ENCODE data around the gene FHOD1. TPM values are rescaled to one million over a fixed set of nuclear protein-coding genes. Genes with fewer than 3 reads are reported as not detected.

Gene FHOD1
- total and polyA plus RNA-seq, 9 of the 15 experiments (the other 6 are each of a cell fraction or from before 2014, with no cell fraction given), result 18.7 to 126 (median 32.3) TPM

- no peak for FAIRE-seq
- Histone ChIP-seq H3K4me3 (no peak overlapping the region), H3K79me2 (ENCODE audit: control insufficient read depth, insufficient read depth, low read length) (peaks cover 11% of the 10 kb centered on the region; the same call in 2 of the 3 replicates), H2AFZ (ENCODE audit: low read depth, low read length) (no peak overlapping the region), H3K27ac (ENCODE audit: extremely low read depth, low read depth, low read length) (no peak overlapping the region), H4K20me1 (replicated peaks; ENCODE audit: control insufficient read depth, insufficient read depth, low read length) (no peaks in the 10 kb centered on the region), H3K4me2 (ENCODE audit: insufficient read depth, low read length) (no peak overlapping the region), H3K9me1 (ENCODE audit: control insufficient read depth, insufficient read depth, low read length) (no peaks in the 10 kb centered on the region), H3K9me3 (replicated peaks; ENCODE audit: control insufficient read depth, insufficient read depth, low read depth, low read length) (no peaks in the 10 kb centered on the region), H3K4me1 (replicated peaks in 1 of 2; ENCODE audit: control insufficient read depth in 2 of 2, insufficient read depth in 2 of 2, low read length in 2 of 2) (peaks cover 0 to 48% of the 10 kb centered on the region in 2 experiments; a peak in 4 of 5 replicates), H3K9ac (ENCODE audit: insufficient read depth in 1 of 2, low read depth in 2 of 2, low read length in 2 of 2) (peak overlapping the region in 1 of 2 experiments; percentile 9; a peak in 1 of 4 replicates), H3K36me3 (ENCODE audit: control insufficient read depth, insufficient read depth, low read length) (peaks cover 91% of the 10 kb centered on the region), H3K27me3 (ENCODE audit: control insufficient read depth in 2 of 2, insufficient read depth in 2 of 2, low read length in 2 of 2) (no peaks in the 10 kb centered on the region)
- DNase-seq (ENCODE audit: extremely low read depth in 1 of 4, low spot score in 3 of 4), result no peak
- ChIA-PET POLR2A (interaction anchor here (0.6 to 0.9 kb wide), 4 partner anchors 9 to 44 kb away, joined by 3 to 7 read pairs (median 4); no protein-coding TSS in a partner anchor), CTCF (ENCODE audit: low intra/inter-chr PET ratio) (no interaction called here)
- no TSS peak for BruUV-seq (replicated peaks)
- TF ChIP-seq NCOA4 (IDR thresholded peaks at IDR 0.05; ENCODE audit: partially characterized antibody) (no peak), RHOXF2B (CRISPR knock-in tag; conservative IDR thresholded peaks at IDR 0.05) (no peak), ZNF3 (CRISPR knock-in tag; IDR thresholded peaks at IDR 0.05) (no peak), ADNP (tag; IDR thresholded peaks at IDR 0.05) (no peak), KDM5B (IDR thresholded peaks at IDR 0.05; ENCODE audit: insufficient replicate concordance, low read depth, low read length) (no peak), PREB (CRISPR knock-in tag; IDR thresholded peaks at IDR 0.05) (no peak), RFX1 (IDR thresholded peaks at IDR 0.05) (no peak), SMAD3 (CRISPR knock-in tag; conservative IDR thresholded peaks at IDR 0.05) (no peak), ILK (tag; IDR thresholded peaks at IDR 0.05; ENCODE audit: borderline replicate concordance, low read depth) (no peak), SFPQ (IDR thresholded peaks at IDR 0.05; ENCODE audit: low read depth, low read length) (no peak), NFIC (IDR thresholded peaks at IDR 0.05) (no peak), CBX1 (IDR thresholded peaks at IDR 0.05; ENCODE audit: low read depth) (no peak), HNRNPH1 (optimal IDR thresholded peaks at IDR 0.05; ENCODE audit: low read depth, low read length) (no peak), SMARCE1 (IDR thresholded peaks at IDR 0.05) (no peak), ZNF764 (CRISPR knock-in tag; IDR thresholded peaks at IDR 0.05; ENCODE audit: low read depth) (no peak), ZNF778 (CRISPR knock-in tag; IDR thresholded peaks at IDR 0.05) (no peak)
- TF ChIP-seq, protein P1, sequence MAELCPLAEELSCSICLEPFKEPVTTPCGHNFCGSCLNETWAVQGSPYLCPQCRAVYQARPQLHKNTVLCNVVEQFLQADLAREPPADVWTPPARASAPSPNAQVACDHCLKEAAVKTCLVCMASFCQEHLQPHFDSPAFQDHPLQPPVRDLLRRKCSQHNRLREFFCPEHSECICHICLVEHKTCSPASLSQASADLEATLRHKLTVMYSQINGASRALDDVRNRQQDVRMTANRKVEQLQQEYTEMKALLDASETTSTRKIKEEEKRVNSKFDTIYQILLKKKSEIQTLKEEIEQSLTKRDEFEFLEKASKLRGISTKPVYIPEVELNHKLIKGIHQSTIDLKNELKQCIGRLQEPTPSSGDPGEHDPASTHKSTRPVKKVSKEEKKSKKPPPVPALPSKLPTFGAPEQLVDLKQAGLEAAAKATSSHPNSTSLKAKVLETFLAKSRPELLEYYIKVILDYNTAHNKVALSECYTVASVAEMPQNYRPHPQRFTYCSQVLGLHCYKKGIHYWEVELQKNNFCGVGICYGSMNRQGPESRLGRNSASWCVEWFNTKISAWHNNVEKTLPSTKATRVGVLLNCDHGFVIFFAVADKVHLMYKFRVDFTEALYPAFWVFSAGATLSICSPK (IDR thresholded peaks at IDR 0.05; ENCODE audit: borderline replicate concordance), result no peak
- TF ChIP-seq, protein P2, sequence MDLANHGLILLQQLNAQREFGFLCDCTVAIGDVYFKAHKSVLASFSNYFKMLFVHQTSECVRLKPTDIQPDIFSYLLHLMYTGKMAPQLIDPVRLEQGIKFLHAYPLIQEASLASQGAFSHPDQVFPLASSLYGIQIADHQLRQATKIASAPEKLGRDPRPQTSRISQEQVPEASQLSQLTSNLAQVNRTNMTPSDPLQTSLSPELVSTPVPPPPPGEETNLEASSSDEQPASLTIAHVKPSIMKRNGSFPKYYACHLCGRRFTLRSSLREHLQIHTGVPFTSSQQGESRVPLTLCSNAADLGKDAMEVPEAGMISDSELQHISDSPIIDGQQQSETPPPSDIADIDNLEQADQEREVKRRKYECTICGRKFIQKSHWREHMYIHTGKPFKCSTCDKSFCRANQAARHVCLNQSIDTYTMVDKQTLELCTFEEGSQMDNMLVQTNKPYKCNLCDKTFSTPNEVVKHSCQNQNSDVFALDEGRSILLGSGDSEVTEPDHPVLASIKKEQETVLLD (IDR thresholded peaks at IDR 0.05), result no peak
- in situ Hi-C loops (cut with MboI) (no loop called here), intact Hi-C loops (cut with micrococcal nuclease) (no loop called here)
- ATAC-seq, result 0 out of 3 replicates have a peak, but pooled peaks have one; percentile 10
- 97% methylated on average over 5 of the region's 22 CpGs for WGBS (ENCODE audit: insufficient coverage, low coverage, missing lambda C conversion rate)
Measured at GRCh38 chr16:67199808-67200198, 47.5 kb downstream of the FHOD1 start.

All from K562 (cell line).